ENCODE results near the gene ALCAM. TPM values are rescaled to one million over a fixed set of nuclear protein-coding genes. Genes with fewer than 3 reads are reported as not detected.

ALCAM gene
- total and polyA plus RNA-seq, 2 donors (not counting 1 experiment from before 2014, with no cell fraction given): 168 to 188 TPM

DNA sequence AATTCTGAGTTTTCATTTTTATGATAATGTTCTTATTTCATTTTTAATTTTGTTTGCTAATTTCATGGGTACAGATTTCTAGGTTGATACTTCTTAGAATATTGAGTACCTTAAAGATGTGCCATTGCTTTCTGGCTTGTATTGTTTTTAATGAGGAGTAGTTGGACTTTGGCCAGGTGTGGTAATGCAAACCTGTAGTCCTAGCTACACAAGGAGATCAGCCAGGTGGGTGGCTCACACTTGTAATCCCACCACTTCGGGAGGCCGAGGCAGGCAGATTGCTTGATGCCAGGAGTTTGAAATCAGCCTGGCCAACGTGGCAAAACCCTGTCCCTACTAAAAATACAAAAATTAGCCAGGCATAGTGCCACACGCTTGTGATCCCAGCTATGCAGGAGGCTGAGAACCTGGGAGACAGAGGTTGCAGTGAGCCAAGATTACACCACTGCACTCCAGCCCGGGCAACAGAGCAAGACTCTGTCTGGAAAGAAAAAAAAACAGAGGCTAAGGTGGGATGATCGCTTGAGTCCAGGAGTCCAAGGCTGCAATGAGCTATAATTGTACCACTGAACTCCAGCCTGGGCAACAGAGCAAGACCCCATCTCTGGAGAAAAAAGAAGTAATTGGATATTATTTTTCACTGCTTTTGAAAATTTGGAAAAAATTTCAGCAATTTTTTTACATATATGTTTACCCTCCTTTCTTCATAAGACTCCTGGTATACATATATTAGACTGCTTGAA, 198.0 kb downstream of the ALCAM start:
- TF ChIP-seq, protein P1, sequence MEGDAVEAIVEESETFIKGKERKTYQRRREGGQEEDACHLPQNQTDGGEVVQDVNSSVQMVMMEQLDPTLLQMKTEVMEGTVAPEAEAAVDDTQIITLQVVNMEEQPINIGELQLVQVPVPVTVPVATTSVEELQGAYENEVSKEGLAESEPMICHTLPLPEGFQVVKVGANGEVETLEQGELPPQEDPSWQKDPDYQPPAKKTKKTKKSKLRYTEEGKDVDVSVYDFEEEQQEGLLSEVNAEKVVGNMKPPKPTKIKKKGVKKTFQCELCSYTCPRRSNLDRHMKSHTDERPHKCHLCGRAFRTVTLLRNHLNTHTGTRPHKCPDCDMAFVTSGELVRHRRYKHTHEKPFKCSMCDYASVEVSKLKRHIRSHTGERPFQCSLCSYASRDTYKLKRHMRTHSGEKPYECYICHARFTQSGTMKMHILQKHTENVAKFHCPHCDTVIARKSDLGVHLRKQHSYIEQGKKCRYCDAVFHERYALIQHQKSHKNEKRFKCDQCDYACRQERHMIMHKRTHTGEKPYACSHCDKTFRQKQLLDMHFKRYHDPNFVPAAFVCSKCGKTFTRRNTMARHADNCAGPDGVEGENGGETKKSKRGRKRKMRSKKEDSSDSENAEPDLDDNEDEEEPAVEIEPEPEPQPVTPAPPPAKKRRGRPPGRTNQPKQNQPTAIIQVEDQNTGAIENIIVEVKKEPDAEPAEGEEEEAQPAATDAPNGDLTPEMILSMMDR (conservative IDR thresholded peaks at IDR 0.05 in 1 of 2, IDR thresholded peaks at IDR 0.05 in 1 of 2; ENCODE audit: low read depth in 1 of 2, low read length in 2 of 2): no peak
- TF ChIP-seq EZH2 (IDR thresholded peaks at IDR 0.05; ENCODE audit: low read length, missing control alignments): no peak
- no peaks in the 10 kb centered on the region for H3K27me3 ChIP-seq (ENCODE audit: control insufficient read depth, insufficient read depth, low read length)
- no peak overlapping the region for H3K4me2 ChIP-seq (ENCODE audit: extremely low read depth, insufficient read depth, low read length)
- H3K4me3 ChIP-seq (replicated peaks in 1 of 4; ENCODE audit: control extremely low read depth in 1 of 4, insufficient read depth in 1 of 4, low read depth in 3 of 4, low read length in 4 of 4): no peak overlapping the region
- no peaks in the 10 kb centered on the region for H3K36me3 ChIP-seq (ENCODE audit: control insufficient read depth, insufficient read depth, low read length)
- H3K9me3 ChIP-seq (ENCODE audit: control insufficient read depth, insufficient read depth, low read depth, low read length): no peaks in the 10 kb centered on the region
- no peak overlapping the region for H2AFZ ChIP-seq (ENCODE audit: low read length)
- no peak overlapping the region for H3K27ac ChIP-seq (ENCODE audit: insufficient read depth, low read length)
- H3K4me1 ChIP-seq (ENCODE audit: control insufficient read depth, extremely low read depth, insufficient read depth, low read length): no peaks in the 10 kb centered on the region
- no peak for DNase-seq (ENCODE audit: low read depth in 2 of 2)
- no peak overlapping the region for H3K9ac ChIP-seq (ENCODE audit: insufficient read depth, low read length)
- no peaks in the 10 kb centered on the region for H3K79me2 ChIP-seq (ENCODE audit: control insufficient read depth, insufficient read depth, low read length)
- no peaks in the 10 kb centered on the region for H4K20me1 ChIP-seq (ENCODE audit: control insufficient read depth, extremely low read depth, insufficient read depth, low read length)

GRCh38 chr3:105571005-105571404, 204.3 kb downstream of the ALCAM start:
- Histone ChIP-seq H3K27me3 (ENCODE audit: control insufficient read depth, insufficient read depth, low read length) (no peaks in the 10 kb centered on the region), H3K9me3 (ENCODE audit: control insufficient read depth, insufficient read depth, low read depth, low read length) (no peaks in the 10 kb centered on the region), H3K4me3 (replicated peaks in 1 of 4; ENCODE audit: control extremely low read depth in 1 of 4, insufficient read depth in 1 of 4, low read depth in 3 of 4, low read length in 4 of 4) (no peak overlapping the region), H3K36me3 (ENCODE audit: control insufficient read depth, insufficient read depth, low read length) (peaks cover 2% of the 10 kb centered on the region), H3K79me2 (ENCODE audit: control insufficient read depth, insufficient read depth, low read length) (no peaks in the 10 kb centered on the region), H3K27ac (ENCODE audit: insufficient read depth, low read length) (no peak overlapping the region), H4K20me1 (ENCODE audit: control insufficient read depth, extremely low read depth, insufficient read depth, low read length) (no peaks in the 10 kb centered on the region), H3K4me1 (ENCODE audit: control insufficient read depth, extremely low read depth, insufficient read depth, low read length) (no peaks in the 10 kb centered on the region), H3K9ac (ENCODE audit: insufficient read depth, low read length) (no peak overlapping the region), H3K4me2 (ENCODE audit: extremely low read depth, insufficient read depth, low read length) (no peak overlapping the region), H2AFZ (ENCODE audit: low read length) (no peak overlapping the region)
- no peak for DNase-seq (ENCODE audit: low read depth in 2 of 2)
- TF ChIP-seq, protein P1 (conservative IDR thresholded peaks at IDR 0.05 in 1 of 2, IDR thresholded peaks at IDR 0.05 in 1 of 2; ENCODE audit: low read depth in 1 of 2, low read length in 2 of 2): no peak
- TF ChIP-seq EZH2 (IDR thresholded peaks at IDR 0.05; ENCODE audit: low read length, missing control alignments): no peak

DNA sequence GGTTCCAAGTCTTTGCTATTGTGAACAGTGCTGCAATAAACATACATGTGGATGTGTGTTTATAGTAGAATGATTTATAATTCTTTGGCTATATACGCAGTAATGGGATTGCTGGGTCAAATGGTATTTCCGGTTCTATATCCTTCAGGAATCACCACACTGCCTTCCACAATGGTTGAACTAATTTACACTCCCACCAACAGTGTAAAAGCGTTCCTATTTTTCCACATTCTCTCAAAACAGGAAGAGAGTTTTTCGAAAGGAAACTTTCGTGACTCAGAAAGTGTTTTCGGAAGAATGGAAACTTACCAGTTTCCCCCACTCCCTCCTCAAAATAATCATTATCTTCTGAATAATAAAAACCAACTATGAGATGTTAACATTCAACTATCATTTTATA, 205.8 kb downstream of the ALCAM start:
- no peak overlapping the region for H3K27ac ChIP-seq (ENCODE audit: insufficient read depth, low read length)
- no peaks in the 10 kb centered on the region for H3K79me2 ChIP-seq (ENCODE audit: control insufficient read depth, insufficient read depth, low read length)
- DNase-seq (ENCODE audit: low read depth in 2 of 2): no peak
- H3K9ac ChIP-seq (ENCODE audit: insufficient read depth, low read length): no peak overlapping the region
- no peak overlapping the region for H3K4me2 ChIP-seq (ENCODE audit: extremely low read depth, insufficient read depth, low read length)
- H2AFZ ChIP-seq (ENCODE audit: low read length): no peak overlapping the region
- no peak overlapping the region for H3K4me3 ChIP-seq (replicated peaks in 1 of 4; ENCODE audit: control extremely low read depth in 1 of 4, insufficient read depth in 1 of 4, low read depth in 3 of 4, low read length in 4 of 4)
- no peaks in the 10 kb centered on the region for H4K20me1 ChIP-seq (ENCODE audit: control insufficient read depth, extremely low read depth, insufficient read depth, low read length)
- H3K4me1 ChIP-seq (ENCODE audit: control insufficient read depth, extremely low read depth, insufficient read depth, low read length): no peaks in the 10 kb centered on the region
- no peaks in the 10 kb centered on the region for H3K9me3 ChIP-seq (ENCODE audit: control insufficient read depth, insufficient read depth, low read depth, low read length)
- no peaks in the 10 kb centered on the region for H3K27me3 ChIP-seq (ENCODE audit: control insufficient read depth, insufficient read depth, low read length)
- peaks cover 2% of the 10 kb centered on the region for H3K36me3 ChIP-seq (ENCODE audit: control insufficient read depth, insufficient read depth, low read length)
- no peak for TF ChIP-seq EZH2 (IDR thresholded peaks at IDR 0.05; ENCODE audit: low read length, missing control alignments)
- TF ChIP-seq, protein P1 (conservative IDR thresholded peaks at IDR 0.05 in 1 of 2, IDR thresholded peaks at IDR 0.05 in 1 of 2; ENCODE audit: low read depth in 1 of 2, low read length in 2 of 2): no peak
